HG03196 (cell line): ENCODE data around the gene LMX1B.

Experiments used
- ATAC-seq: cut with Tn5 transposase; IDR thresholded peaks from one replicate; pipeline ENCODE4 v1.9.1; 2021; ENCODE audit not compliant: unreplicated experiment

LMX1B gene

GRCh38 chr9:126734877-126735276 is 121.1 kb downstream of the LMX1B start:
- no peak for ATAC-seq

GRCh38 chr9:126735482-126735881 is 121.8 kb downstream of the LMX1B start:
- ATAC-seq, result no peak

- ATAC-seq, result no peak
These were observed 124.8 kb downstream of the LMX1B start for GRCh38 chr9:126738553-126738952.

- no peak for ATAC-seq
These were observed 129.3 kb downstream of the LMX1B start for GRCh38 chr9:126743041-126743440.

- no peak for ATAC-seq
These were observed 132.1 kb downstream of the LMX1B start for GRCh38 chr9:126745574-126746411.
